ENCODE results near the gene AOC2.
"Not testable (repeated sequence)": the region's sequence is repeated elsewhere in the genome, so short reads cannot be mapped to it uniquely, and the experiment has no call there.

Gene AOC2

GRCh38 chr17:42883802-42884558 is 39.6 kb downstream of the AOC2 start:
- DNase-seq (ENCODE audit: low read depth), result no peak
- no peak overlapping the region for H3K4me3 ChIP-seq (ENCODE audit: control insufficient read depth, low read depth, low read length)
- no peak for TF ChIP-seq CTCF (IDR thresholded peaks at IDR 0.05; ENCODE audit: control insufficient read depth, insufficient read depth, low read depth, low read length, missing control alignments)

GRCh38 chr17:42885806-42886205 is 41.4 kb downstream of the AOC2 start:
- DNase-seq (ENCODE audit: low read depth); H3K4me3 ChIP-seq (ENCODE audit: control insufficient read depth, low read depth, low read length): not testable (repeated sequence)

GRCh38 chr17:42886283-42887176 is 42.1 kb downstream of the AOC2 start:
- no peak overlapping the region for H3K4me3 ChIP-seq (ENCODE audit: control insufficient read depth, low read depth, low read length)
- no peak for TF ChIP-seq CTCF (IDR thresholded peaks at IDR 0.05; ENCODE audit: control insufficient read depth, insufficient read depth, low read depth, low read length, missing control alignments)
- DNase-seq (ENCODE audit: low read depth), result no peak

GRCh38 chr17:42889809-42890208 is 45.4 kb downstream of the AOC2 start:
- no peak overlapping the region for H3K4me3 ChIP-seq (ENCODE audit: control insufficient read depth, low read depth, low read length)
- no peak for TF ChIP-seq CTCF (IDR thresholded peaks at IDR 0.05; ENCODE audit: control insufficient read depth, insufficient read depth, low read depth, low read length, missing control alignments)
- DNase-seq (ENCODE audit: low read depth), result no peak

- no peak for DNase-seq (ENCODE audit: low read depth)
- H3K4me3 ChIP-seq (ENCODE audit: control insufficient read depth, low read depth, low read length), result no peak overlapping the region
- TF ChIP-seq CTCF (IDR thresholded peaks at IDR 0.05; ENCODE audit: control insufficient read depth, insufficient read depth, low read depth, low read length, missing control alignments), result no peak
Observed at GRCh38 chr17:42891539-42892152, 47.3 kb downstream of the AOC2 start.

- no peak overlapping the region for H3K4me3 ChIP-seq (ENCODE audit: control insufficient read depth, low read depth, low read length)
- no peak for TF ChIP-seq CTCF (IDR thresholded peaks at IDR 0.05; ENCODE audit: control insufficient read depth, insufficient read depth, low read depth, low read length, missing control alignments)
- no peak for DNase-seq (ENCODE audit: low read depth)
Observed at GRCh38 chr17:42893359-42893758, 49.0 kb downstream of the AOC2 start.
